ENCODE data around the gene TPO. TPM values are rescaled to one million over a fixed set of nuclear protein-coding genes. Genes with fewer than 3 reads are reported as not detected.

The TPO gene
- total and polyA plus RNA-seq, 9 donors = 0.08 to 0.53 (median 0.18) TPM

DNA sequence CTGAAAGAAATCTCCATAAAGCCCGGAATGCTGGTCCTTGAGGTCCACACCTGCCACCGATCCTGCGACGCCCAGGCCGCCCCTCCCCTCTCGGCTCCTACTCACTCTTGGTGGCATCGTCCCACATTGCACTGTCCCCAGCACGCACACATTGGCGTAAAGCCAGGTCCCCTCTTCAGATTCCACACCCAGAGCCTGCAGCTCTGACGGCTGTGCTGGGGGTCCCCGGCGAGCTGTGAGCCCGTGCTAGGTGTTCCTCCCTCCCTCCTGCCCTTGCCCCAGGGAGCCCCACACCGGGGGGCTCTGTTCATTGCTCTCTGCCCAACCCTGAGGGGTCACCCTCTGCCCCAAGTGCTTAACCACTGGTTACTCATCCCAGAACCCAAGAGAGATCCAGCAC, 8.5 kb downstream of the TPO start:
- Histone ChIP-seq H3K27me3 (ENCODE audit: control insufficient read depth, insufficient read depth, low read length) (peaks cover 3% of the 10 kb centered on the region), H3K9me3 (replicated peaks; ENCODE audit: control insufficient read depth, low read depth, low read length) (no peaks in the 10 kb centered on the region), H3K27ac (ENCODE audit: low read length) (no peak overlapping the region), H3K36me3 (ENCODE audit: control insufficient read depth, insufficient read depth, low read length) (no peaks in the 10 kb centered on the region), H3K4me1 (ENCODE audit: control insufficient read depth, insufficient read depth, low read length) (no peaks in the 10 kb centered on the region), H3K4me3 (ENCODE audit: low read length) (no peak overlapping the region)
- DNase-seq = no peak
- WGBS (ENCODE audit: insufficient coverage) = 77% methylated on average over 14 of the region's 14 CpGs

GRCh38 chr2:1422131-1422530, 8.9 kb downstream of the TPO start:
- no peak for DNase-seq
- peaks cover 3% of the 10 kb centered on the region for H3K27me3 ChIP-seq (ENCODE audit: control insufficient read depth, insufficient read depth, low read length)
- no peaks in the 10 kb centered on the region for H3K36me3 ChIP-seq (ENCODE audit: control insufficient read depth, insufficient read depth, low read length)
- H3K27ac ChIP-seq (ENCODE audit: low read length) = no peak overlapping the region
- H3K4me1 ChIP-seq (ENCODE audit: control insufficient read depth, insufficient read depth, low read length) = no peaks in the 10 kb centered on the region
- H3K4me3 ChIP-seq (ENCODE audit: low read length) = no peak overlapping the region
- WGBS (ENCODE audit: insufficient coverage) = 84% methylated on average over 22 of the region's 22 CpGs
- no peaks in the 10 kb centered on the region for H3K9me3 ChIP-seq (replicated peaks; ENCODE audit: control insufficient read depth, low read depth, low read length)

DNA sequence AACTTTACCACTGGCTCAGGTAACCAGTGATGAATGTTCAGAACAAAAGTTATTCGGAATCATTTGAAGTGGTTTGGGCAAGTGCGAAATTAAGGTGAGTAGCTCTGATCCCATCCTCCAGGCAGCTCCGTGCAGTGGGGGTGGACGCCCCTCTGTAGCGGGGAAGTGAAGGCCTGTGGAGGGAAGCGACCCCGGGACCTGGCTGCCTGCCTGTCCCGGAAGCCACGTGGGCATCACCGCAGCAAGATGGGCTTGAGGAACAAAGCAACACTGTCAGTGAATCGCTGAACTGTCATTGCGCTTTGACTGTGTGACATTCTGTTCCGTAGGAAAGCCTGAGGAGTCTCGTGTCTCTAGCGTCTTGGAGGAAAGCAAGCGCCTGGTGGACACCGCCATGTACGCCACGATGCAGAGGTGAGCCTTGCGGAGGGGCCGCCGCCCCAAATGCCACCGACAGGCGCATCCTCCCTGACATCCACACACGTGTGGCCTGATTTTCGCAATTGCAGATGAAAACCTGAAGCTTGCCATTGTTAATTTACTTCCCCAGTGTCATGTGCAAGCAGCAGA, 9.5 kb downstream of the TPO start:
- H3K36me3 ChIP-seq (ENCODE audit: control insufficient read depth, insufficient read depth, low read length) = no peaks in the 10 kb centered on the region
- peaks cover 3% of the 10 kb centered on the region for H3K27me3 ChIP-seq (ENCODE audit: control insufficient read depth, insufficient read depth, low read length)
- no peaks in the 10 kb centered on the region for H3K9me3 ChIP-seq (replicated peaks; ENCODE audit: control insufficient read depth, low read depth, low read length)
- no peak for DNase-seq
- no peaks in the 10 kb centered on the region for H3K4me1 ChIP-seq (ENCODE audit: control insufficient read depth, insufficient read depth, low read length)
- no peak overlapping the region for H3K4me3 ChIP-seq (ENCODE audit: low read length)
- no peak overlapping the region for H3K27ac ChIP-seq (ENCODE audit: low read length)
- 89% methylated on average over 26 of the region's 26 CpGs for WGBS (ENCODE audit: insufficient coverage)

GRCh38 chr2:1427086-1427485, 13.8 kb downstream of the TPO start:
- Histone ChIP-seq H3K27ac (ENCODE audit: low read length) (no peak overlapping the region), H3K4me3 (ENCODE audit: low read length) (no peak overlapping the region), H3K27me3 (ENCODE audit: control insufficient read depth, insufficient read depth, low read length) (no peaks in the 10 kb centered on the region), H3K4me1 (ENCODE audit: control insufficient read depth, insufficient read depth, low read length) (no peaks in the 10 kb centered on the region), H3K9me3 (replicated peaks; ENCODE audit: control insufficient read depth, low read depth, low read length) (no peaks in the 10 kb centered on the region), H3K36me3 (ENCODE audit: control insufficient read depth, insufficient read depth, low read length) (no peaks in the 10 kb centered on the region)
- DNase-seq = no peak
- 94% methylated on average over 3 of the region's 3 CpGs for WGBS (ENCODE audit: insufficient coverage)

- 80% methylated on average over 2 of the region's 2 CpGs for WGBS (ENCODE audit: insufficient coverage)
- no peak overlapping the region for H3K27ac ChIP-seq (ENCODE audit: low read length)
- H3K36me3 ChIP-seq (ENCODE audit: control insufficient read depth, insufficient read depth, low read length) = no peaks in the 10 kb centered on the region
- H3K27me3 ChIP-seq (ENCODE audit: control insufficient read depth, insufficient read depth, low read length) = no peaks in the 10 kb centered on the region
- H3K4me3 ChIP-seq (ENCODE audit: low read length) = no peak overlapping the region
- no peaks in the 10 kb centered on the region for H3K9me3 ChIP-seq (replicated peaks; ENCODE audit: control insufficient read depth, low read depth, low read length)
- H3K4me1 ChIP-seq (ENCODE audit: control insufficient read depth, insufficient read depth, low read length) = no peaks in the 10 kb centered on the region
- DNase-seq = no peak
These were observed 16.6 kb downstream of the TPO start for GRCh38 chr2:1429895-1430294.

DNA sequence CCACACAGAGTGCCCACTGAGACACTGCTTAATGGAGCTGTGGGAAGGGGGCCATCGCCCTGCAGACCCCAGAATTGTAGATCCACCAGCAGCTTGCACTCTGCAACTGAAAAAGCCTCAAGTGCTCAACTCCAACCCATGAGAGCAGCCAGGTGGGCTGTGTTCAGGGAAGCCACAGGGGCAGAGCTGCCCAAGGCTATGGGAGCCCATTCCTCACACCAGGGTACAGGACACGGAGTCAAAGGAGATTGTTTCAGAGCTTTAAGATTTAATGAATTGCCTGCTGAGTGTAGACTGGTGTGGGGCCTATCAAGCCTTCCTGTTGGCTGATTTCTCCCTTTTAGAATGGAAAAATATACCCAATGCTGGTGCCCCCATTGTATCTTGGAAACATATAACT, 17.2 kb downstream of the TPO start:
- Histone ChIP-seq H3K4me3 (ENCODE audit: low read length) (no peak overlapping the region), H3K27me3 (ENCODE audit: control insufficient read depth, insufficient read depth, low read length) (no peaks in the 10 kb centered on the region), H3K27ac (ENCODE audit: low read length) (no peak overlapping the region), H3K9me3 (replicated peaks; ENCODE audit: control insufficient read depth, low read depth, low read length) (no peaks in the 10 kb centered on the region), H3K4me1 (ENCODE audit: control insufficient read depth, insufficient read depth, low read length) (no peaks in the 10 kb centered on the region), H3K36me3 (ENCODE audit: control insufficient read depth, insufficient read depth, low read length) (no peaks in the 10 kb centered on the region)
- WGBS (ENCODE audit: insufficient coverage) = 80% methylated on average over 1 of the region's 2 CpGs
- DNase-seq = no peak

GRCh38 chr2:1431886-1432400, 18.7 kb downstream of the TPO start:
- no peaks in the 10 kb centered on the region for H3K36me3 ChIP-seq (ENCODE audit: control insufficient read depth, insufficient read depth, low read length)
- no peaks in the 10 kb centered on the region for H3K9me3 ChIP-seq (replicated peaks; ENCODE audit: control insufficient read depth, low read depth, low read length)
- no peak overlapping the region for H3K4me3 ChIP-seq (ENCODE audit: low read length)
- no peaks in the 10 kb centered on the region for H3K4me1 ChIP-seq (ENCODE audit: control insufficient read depth, insufficient read depth, low read length)
- DNase-seq = no peak
- 69% methylated on average over 6 of the region's 6 CpGs for WGBS (ENCODE audit: insufficient coverage)
- no peak overlapping the region for H3K27ac ChIP-seq (ENCODE audit: low read length)
- H3K27me3 ChIP-seq (ENCODE audit: control insufficient read depth, insufficient read depth, low read length) = no peaks in the 10 kb centered on the region

- WGBS (ENCODE audit: insufficient coverage) = no CpG with 5 or more reads among the region's 2 CpGs
- H3K4me1 ChIP-seq (ENCODE audit: control insufficient read depth, insufficient read depth, low read length) = no peaks in the 10 kb centered on the region
These were observed 19.5 kb downstream of the TPO start for GRCh38 chr2:1432726-1433125.

GRCh38 chr2:1436369-1436768, 23.1 kb downstream of the TPO start:
- H3K36me3 ChIP-seq (ENCODE audit: control insufficient read depth, insufficient read depth, low read length) = no peaks in the 10 kb centered on the region
- H3K4me1 ChIP-seq (ENCODE audit: control insufficient read depth, insufficient read depth, low read length) = no peaks in the 10 kb centered on the region
- no peak for DNase-seq
- 86% methylated on average over 9 of the region's 9 CpGs for WGBS (ENCODE audit: insufficient coverage)
- no peak overlapping the region for H3K4me3 ChIP-seq (ENCODE audit: low read length)
- no peak overlapping the region for H3K27ac ChIP-seq (ENCODE audit: low read length)
- no peaks in the 10 kb centered on the region for H3K27me3 ChIP-seq (ENCODE audit: control insufficient read depth, insufficient read depth, low read length)
- no peaks in the 10 kb centered on the region for H3K9me3 ChIP-seq (replicated peaks; ENCODE audit: control insufficient read depth, low read depth, low read length)

More at GRCh38 chr2:1432726-1433125, 19.5 kb downstream of the TPO start:
- Histone ChIP-seq H3K9me3 (replicated peaks; ENCODE audit: control insufficient read depth, low read depth, low read length) (no peaks in the 10 kb centered on the region), H3K27me3 (ENCODE audit: control insufficient read depth, insufficient read depth, low read length) (no peaks in the 10 kb centered on the region), H3K4me3 (ENCODE audit: low read length) (no peak overlapping the region), H3K27ac (ENCODE audit: low read length) (no peak overlapping the region), H3K36me3 (ENCODE audit: control insufficient read depth, insufficient read depth, low read length) (no peaks in the 10 kb centered on the region)
- no peak for DNase-seq

DNA sequence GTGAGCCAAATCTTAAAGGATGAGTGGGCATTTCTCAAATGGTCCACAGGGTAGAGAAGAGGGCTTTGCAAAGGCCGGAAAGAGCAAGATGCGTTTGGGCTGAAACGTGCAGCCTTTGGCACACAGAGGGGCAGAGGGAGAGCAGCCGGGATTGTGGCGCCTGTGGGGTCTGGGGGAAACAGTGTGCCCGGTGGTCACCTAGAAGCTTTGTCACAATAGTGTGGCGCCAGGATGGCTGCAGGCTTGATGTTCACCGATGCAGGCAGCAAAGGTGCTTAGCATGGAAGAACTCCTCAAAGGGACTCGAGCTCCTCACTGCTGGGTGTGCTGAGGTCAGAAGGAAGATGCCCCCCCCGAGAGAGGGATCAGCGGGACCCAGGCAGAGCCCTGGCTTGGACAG, 23.8 kb downstream of the TPO start:
- Histone ChIP-seq H3K9me3 (replicated peaks; ENCODE audit: control insufficient read depth, low read depth, low read length) (no peaks in the 10 kb centered on the region), H3K4me3 (ENCODE audit: low read length) (no peak overlapping the region), H3K4me1 (ENCODE audit: control insufficient read depth, insufficient read depth, low read length) (no peaks in the 10 kb centered on the region), H3K27ac (ENCODE audit: low read length) (no peak overlapping the region), H3K27me3 (ENCODE audit: control insufficient read depth, insufficient read depth, low read length) (no peaks in the 10 kb centered on the region), H3K36me3 (ENCODE audit: control insufficient read depth, insufficient read depth, low read length) (no peaks in the 10 kb centered on the region)
- 87% methylated on average over 11 of the region's 11 CpGs for WGBS (ENCODE audit: insufficient coverage)
- no peak for DNase-seq

DNA sequence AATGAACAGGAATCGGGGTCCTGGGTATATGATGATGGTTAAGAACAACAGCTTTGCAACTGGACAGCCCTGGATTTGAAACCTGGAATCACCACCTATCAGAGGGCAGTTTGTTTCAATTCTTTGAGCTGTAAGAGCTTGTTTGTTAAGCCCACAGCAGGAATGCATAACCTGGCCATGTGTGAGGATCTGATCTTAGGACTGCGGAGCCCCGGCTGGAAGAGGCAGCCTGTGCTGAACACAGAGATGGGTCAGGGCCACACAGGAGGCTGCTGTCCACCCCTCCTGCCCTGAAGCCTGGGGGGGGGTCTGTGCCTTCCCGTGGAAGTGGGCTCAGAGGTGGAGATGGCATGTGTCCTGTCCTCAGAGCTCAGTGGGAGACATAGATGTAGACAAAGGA, 24.3 kb downstream of the TPO start:
- H3K4me1 ChIP-seq (ENCODE audit: control insufficient read depth, insufficient read depth, low read length) = no peaks in the 10 kb centered on the region
- WGBS (ENCODE audit: insufficient coverage) = 75% methylated on average over 4 of the region's 4 CpGs
- H3K4me3 ChIP-seq (ENCODE audit: low read length) = no peak overlapping the region
- H3K27me3 ChIP-seq (ENCODE audit: control insufficient read depth, insufficient read depth, low read length) = no peaks in the 10 kb centered on the region
- H3K9me3 ChIP-seq (replicated peaks; ENCODE audit: control insufficient read depth, low read depth, low read length) = no peaks in the 10 kb centered on the region
- no peak for DNase-seq
- H3K27ac ChIP-seq (ENCODE audit: low read length) = no peak overlapping the region
- no peaks in the 10 kb centered on the region for H3K36me3 ChIP-seq (ENCODE audit: control insufficient read depth, insufficient read depth, low read length)
